GM12878 (cell line): Measurements from ENCODE around the gene CES3.

ENCODE experiments used
- CREB1 ChIP-seq: IDR thresholded peaks from 2 replicates; pipeline ENCODE4 v1.6.1; 2012; ENCODE audit warnings: low read depth, mild to moderate bottlenecking, inconsistent platforms
- POLR2A ChIP-seq: IDR thresholded peaks from 2 replicates; pipeline ENCODE4 v1.6.1; 2011; ENCODE audit warnings: low read depth, mild to moderate bottlenecking, low read length
- PRDM15 ChIP-seq: fragments of 450-650 bp; formaldehyde crosslinking; IDR thresholded peaks from 2 replicates; pipeline ENCODE4 v1.4.0; 2020; ENCODE audit warnings: mild to moderate bottlenecking, moderate library complexity
- USF2 ChIP-seq: IDR thresholded peaks from 2 replicates; pipeline ENCODE4 v1.6.1; 2011; ENCODE audit warnings: low read depth, low read length, improper control_type of control experiment, borderline replicate concordance
- TF ChIP-seq, protein P1 (sequence below): fragments of 450-650 bp; IDR thresholded peaks from 2 replicates; pipeline ENCODE4 v1.6.1; 2017; ENCODE audit warnings: borderline replicate concordance
- TF ChIP-seq, protein P2 (sequence below), 3 experiments: IDR thresholded peaks in 2 of 3; conservative IDR thresholded peaks in 1 of 3; 2 replicates each; pipeline ENCODE4 v1.5.1; 2011; ENCODE audit warnings: low read depth in 3 of 3, low read length in 3 of 3, mild to moderate bottlenecking in 3 of 3, control low read depth in 2 of 3, moderate library complexity in 2 of 3, inconsistent platforms in 1 of 3, mixed read lengths in 1 of 3; ENCODE audit not compliant: control insufficient read depth in 2 of 3, insufficient read depth in 1 of 3; ENCODE audit errors: extremely low read depth in 1 of 3

DNA sequence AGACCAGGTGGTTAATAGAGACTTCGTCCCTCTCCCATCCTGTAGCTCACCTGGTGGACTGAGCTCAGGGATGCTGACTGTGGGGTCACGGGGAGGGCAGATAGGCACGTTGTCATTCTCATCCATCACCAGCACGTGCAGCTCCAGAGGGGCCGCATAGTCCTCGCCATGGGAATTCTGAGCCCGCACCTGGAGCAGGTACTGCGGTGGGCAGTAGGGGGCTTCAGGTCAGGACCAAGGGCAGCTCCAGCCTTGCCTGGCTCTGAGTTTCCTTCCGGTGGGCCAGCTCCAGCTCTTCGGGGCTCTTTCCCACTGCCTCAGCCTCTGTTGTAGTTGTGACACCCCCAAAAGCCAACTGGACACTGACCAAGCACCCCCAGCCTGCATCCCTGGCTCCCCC, 48.0 kb upstream of the CES3 start:
- TF ChIP-seq CREB1 (no peak), PRDM15 (CRISPR knock-in tag) (no peak), USF2 (no peak), POLR2A (no peak)
- TF ChIP-seq, protein P1, sequence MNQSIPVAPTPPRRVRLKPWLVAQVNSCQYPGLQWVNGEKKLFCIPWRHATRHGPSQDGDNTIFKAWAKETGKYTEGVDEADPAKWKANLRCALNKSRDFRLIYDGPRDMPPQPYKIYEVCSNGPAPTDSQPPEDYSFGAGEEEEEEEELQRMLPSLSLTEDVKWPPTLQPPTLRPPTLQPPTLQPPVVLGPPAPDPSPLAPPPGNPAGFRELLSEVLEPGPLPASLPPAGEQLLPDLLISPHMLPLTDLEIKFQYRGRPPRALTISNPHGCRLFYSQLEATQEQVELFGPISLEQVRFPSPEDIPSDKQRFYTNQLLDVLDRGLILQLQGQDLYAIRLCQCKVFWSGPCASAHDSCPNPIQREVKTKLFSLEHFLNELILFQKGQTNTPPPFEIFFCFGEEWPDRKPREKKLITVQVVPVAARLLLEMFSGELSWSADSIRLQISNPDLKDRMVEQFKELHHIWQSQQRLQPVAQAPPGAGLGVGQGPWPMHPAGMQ = no peak
- TF ChIP-seq, protein P2, sequence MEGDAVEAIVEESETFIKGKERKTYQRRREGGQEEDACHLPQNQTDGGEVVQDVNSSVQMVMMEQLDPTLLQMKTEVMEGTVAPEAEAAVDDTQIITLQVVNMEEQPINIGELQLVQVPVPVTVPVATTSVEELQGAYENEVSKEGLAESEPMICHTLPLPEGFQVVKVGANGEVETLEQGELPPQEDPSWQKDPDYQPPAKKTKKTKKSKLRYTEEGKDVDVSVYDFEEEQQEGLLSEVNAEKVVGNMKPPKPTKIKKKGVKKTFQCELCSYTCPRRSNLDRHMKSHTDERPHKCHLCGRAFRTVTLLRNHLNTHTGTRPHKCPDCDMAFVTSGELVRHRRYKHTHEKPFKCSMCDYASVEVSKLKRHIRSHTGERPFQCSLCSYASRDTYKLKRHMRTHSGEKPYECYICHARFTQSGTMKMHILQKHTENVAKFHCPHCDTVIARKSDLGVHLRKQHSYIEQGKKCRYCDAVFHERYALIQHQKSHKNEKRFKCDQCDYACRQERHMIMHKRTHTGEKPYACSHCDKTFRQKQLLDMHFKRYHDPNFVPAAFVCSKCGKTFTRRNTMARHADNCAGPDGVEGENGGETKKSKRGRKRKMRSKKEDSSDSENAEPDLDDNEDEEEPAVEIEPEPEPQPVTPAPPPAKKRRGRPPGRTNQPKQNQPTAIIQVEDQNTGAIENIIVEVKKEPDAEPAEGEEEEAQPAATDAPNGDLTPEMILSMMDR (IDR thresholded peaks at IDR 0.05 in 2 of 3, conservative IDR thresholded peaks at IDR 0.05 in 1 of 3; ENCODE audit: control insufficient read depth in 2 of 3, extremely low read depth in 1 of 3, insufficient read depth in 1 of 3, low read depth in 3 of 3, low read length in 3 of 3) = no peak
